Prostate gland (tissue), 2 donors: Measurements from ENCODE around the gene NKAP.

Experiments used
- CTCF ChIP-seq, 4 experiments: fragments of 200-600 bp in 2 of 4; fragments of 450-650 bp in 2 of 4; sonication (generic) in 2 of 4; IDR thresholded peaks; 1 replicate in 3 of 4; 2 replicates in 1 of 4; pipeline ENCODE4 v1.5.1; 2016 to 2019; ENCODE audit warnings: antibody characterized with exemption in 4 of 4, mild to moderate bottlenecking in 2 of 4, moderate library complexity in 2 of 4
- POLR2A ChIP-seq: fragments of 450-650 bp; IDR thresholded peaks from one replicate; pipeline ENCODE4 v1.6.1; 2016; ENCODE audit warnings: antibody characterized with exemption, mild to moderate bottlenecking
- POLR2AphosphoS5 ChIP-seq: sonication (generic); formaldehyde crosslinking; IDR thresholded peaks from one replicate; pipeline ENCODE4 v1.6.1; 2017; ENCODE audit warnings: antibody characterized with exemption

DNA sequence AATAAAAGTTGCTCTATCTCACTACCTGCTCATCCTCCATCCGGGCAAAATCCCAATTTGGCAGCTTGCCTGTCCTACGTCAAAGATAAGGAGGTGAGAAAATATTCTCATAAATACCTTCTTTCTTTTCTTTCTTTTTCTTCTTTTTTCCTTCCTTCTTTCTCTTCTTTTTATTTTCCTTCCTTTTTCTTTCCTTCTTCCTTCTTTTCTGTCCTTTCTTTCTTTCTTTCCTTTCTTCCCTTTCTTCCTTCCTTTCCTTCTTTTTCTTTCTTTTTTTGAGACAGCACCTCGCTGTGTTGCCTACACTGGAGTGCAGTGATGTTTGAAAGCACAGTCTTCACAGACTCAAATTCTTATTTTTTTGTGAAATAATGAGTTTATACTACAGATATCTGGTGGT lies 38.6 kb upstream of the NKAP start:
- TF ChIP-seq POLR2A (no peak), CTCF (IDR thresholded peaks at IDR 0.05) (no peak), POLR2AphosphoS5 (no peak)
